Vagina (tissue), 2 donors: ENCODE measurements around the gene FCN3.

Source experiments
- CTCF ChIP-seq, 3 experiments: fragments of 450-650 bp in 2 of 3; fragments of 200-600 bp in 1 of 3; sonication (generic) in 1 of 3; IDR thresholded peaks; one replicate each; pipeline ENCODE4 v1.5.1; 2017 to 2019; ENCODE audit warnings: antibody characterized with exemption in 3 of 3, mild to moderate bottlenecking in 2 of 3, moderate library complexity in 2 of 3
- POLR2AphosphoS5 ChIP-seq, 2 donors: sonication (generic); formaldehyde crosslinking; IDR thresholded peaks; one replicate each; pipeline ENCODE4 v1.9.0; 2017; ENCODE audit warnings: antibody characterized with exemption in 2 of 2, mild to moderate bottlenecking in 2 of 2, low read depth in 1 of 2; ENCODE audit not compliant: insufficient read depth in 1 of 2

DNA sequence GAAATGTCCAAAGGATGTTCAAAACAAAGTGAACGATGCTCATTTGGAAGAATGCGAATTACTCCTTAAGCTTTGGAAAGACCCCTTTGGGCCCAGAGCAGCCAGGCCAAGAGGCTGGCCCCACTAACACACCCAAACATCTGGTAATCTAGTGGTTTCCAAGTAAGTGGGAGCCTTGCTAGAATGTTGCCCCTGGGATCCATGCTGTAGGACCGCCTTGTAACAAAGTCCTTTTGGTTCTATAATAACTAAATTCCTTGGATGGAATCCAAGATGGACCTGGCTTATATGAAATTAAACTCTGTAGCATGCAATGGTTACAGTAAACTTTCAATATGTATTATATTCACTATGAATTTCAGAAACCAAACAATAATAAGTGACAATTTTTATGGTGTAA is 43.1 kb upstream of the FCN3 start:
- TF ChIP-seq CTCF (IDR thresholded peaks at IDR 0.05) (no peak), POLR2AphosphoS5 (IDR thresholded peaks at IDR 0.05; ENCODE audit: insufficient read depth in 1 of 2, low read depth in 1 of 2) (no peak)
